Activated T-cell treated with anti-CD3 and anti-CD28 coated beads for 1 hour (primary cell): Measurements from ENCODE around the gene NIPAL1.
"Not testable (repeated sequence)": the region's sequence is repeated elsewhere in the genome, so short reads cannot be mapped to it uniquely, and the experiment has no call there.

ENCODE experiments used
- DNase-seq: peaks from one replicate; pipeline ENCODE4 v3.0.0-alpha.2; 2020; ENCODE audit warnings: low read depth

The NIPAL1 gene

DNA sequence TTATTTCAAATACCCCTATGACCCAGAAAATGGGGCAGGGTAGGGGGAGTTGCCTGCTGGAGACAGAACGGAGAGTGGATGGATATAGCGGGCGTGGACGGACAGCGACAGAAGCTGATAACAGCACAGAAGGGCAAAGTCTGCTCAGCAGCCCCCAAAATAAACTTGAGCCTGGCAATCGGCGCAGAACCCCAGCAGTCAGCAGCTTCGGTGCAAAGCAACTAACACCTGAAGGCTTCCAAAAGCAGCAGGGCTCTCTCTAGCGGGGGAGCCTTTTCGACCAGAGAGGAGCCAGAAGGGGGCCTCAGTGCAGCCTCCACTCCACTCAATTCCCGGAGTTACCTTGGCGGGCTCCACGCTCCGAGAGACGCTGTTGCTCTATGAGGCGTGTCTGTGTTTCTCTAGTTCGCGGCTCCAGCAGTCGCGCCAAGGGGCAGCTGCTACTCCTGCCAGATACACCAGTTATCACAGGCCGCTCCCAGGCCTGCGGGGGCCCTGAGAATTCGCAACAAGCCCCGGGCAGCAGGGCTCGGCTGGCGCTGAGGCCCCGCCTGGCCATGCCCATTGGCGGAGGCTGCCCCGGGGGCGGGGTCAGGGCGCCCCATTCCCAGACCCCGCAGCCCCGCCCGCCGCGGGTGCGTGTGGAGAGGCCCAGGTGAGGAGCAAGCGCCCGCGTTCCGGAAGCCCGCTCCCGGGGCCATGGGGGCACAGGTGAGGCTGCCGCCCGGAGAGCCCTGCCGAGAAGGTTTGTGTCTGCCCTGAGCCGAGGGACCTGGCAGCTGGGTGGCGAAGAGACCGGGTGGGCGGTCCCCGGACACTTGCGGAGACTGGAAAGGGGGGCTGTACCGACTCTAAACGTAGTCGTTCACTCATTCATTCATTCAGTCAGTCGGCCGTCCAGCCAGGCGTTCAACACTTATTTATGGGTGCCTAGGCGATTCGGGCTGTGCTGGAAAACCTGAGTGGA is at the start of gene NIPAL1, which contains the start of gene CNGA1:
NIPAL1 (plus strand) TSS at position 632 of the 967 bp plus-strand sequence; CDS start at position 700, 68 bp downstream.
CNGA1 (minus strand) TSS at position 541 of the 967 bp plus-strand sequence. CDS start 63,992 bp downstream, outside the sequence.
- DNase-seq: peak; percentile 56

- DNase-seq: no peak
Measured at GRCh38 chr4:47968847-47969246, 47.7 kb upstream of the NIPAL1 start.

- DNase-seq: no peak
Measured at GRCh38 chr4:47972181-47972580, 44.4 kb upstream of the NIPAL1 start.

DNA sequence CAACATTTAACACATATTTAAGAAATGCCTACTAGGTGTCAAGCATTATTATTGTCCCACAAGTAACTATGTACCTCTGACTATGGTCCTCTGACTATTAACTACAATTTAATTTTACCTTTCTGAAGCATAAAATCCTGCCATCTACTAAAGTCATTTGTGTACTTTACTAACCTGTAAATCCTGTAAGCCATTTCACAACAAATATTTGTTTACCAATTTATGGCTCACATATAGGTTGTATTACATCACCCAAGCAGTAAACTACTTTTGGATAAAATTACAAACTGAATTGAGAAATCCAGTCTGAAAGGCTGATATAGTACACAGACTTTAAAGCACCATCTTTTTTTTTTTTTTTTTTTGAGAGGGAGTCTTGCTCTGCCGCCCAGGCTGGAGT is 43.9 kb upstream of the NIPAL1 start:
- no peak for DNase-seq

- DNase-seq: no peak
Measured at GRCh38 chr4:47974566-47974965, 42.0 kb upstream of the NIPAL1 start.

DNA sequence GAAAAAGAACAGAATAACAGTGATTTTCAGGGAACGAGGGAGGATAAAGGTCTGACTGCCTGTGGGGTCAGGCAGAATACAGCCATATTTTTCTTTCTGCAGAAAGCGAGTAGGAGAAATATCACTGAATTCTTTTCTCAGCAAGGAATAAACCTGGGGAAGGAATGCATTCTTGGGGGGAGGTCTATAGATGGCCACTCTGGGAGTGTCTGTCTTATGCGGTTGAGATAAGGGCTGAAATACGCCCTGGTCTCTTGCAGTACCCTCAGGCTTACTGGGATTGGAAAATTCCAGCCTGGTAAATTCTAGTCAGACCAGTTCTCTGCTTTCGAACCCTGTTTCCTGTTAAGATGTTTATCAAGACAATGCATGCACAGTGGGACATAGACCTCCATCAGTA is 26.4 kb upstream of the NIPAL1 start:
- DNase-seq: no peak

GRCh38 chr4:47992475-47992874 is 24.1 kb upstream of the NIPAL1 start:
- not testable (repeated sequence) for DNase-seq

DNA sequence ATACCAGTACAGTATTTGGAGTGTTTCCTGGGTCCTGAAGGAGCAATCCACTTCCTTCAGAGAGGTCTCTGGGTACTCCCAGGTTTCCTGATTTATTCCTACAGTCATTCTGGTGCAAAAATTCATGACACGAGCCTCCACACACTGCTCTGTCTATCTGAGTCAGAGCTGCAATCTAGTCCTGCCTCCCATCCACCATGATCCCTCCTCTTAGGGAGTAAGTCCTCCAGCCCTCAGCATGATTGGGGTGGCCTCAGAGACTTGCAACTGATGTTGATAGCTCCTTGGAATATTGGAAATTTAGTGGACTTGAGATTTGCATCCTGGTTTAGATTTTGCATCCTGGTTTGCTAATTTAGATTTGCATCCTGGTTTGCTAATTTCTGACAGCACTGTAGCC is 20.6 kb upstream of the NIPAL1 start:
- DNase-seq: no peak

DNA sequence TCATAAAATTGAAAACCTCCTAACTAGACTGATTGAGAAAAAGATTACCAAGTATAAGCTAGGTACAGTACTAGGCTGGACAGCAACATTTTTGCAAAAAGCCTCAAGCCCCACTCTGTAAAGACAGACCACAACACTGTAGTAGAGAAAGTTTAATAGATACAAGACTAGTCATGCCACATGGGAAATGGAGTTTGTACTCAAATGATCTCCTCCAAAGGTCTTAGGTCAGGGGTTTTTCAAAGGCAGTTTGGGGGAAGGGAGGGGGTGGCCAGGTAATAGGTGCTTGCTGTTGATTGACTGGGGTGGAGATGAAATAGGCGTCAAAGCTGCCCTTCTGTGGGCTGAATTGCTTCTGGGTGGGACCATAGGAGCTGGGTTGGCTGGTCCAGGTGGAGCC is 14.3 kb upstream of the NIPAL1 start:
- DNase-seq: no peak

GRCh38 chr4:48003568-48003967 is 13.0 kb upstream of the NIPAL1 start:
- DNase-seq: not testable (repeated sequence)

- DNase-seq: no peak
Measured at GRCh38 chr4:48005781-48006180, 10.8 kb upstream of the NIPAL1 start.

- DNase-seq: no peak
Measured at GRCh38 chr4:48008021-48008596, 8.5 kb upstream of the NIPAL1 start.

GRCh38 chr4:48010906-48011305 is 5.7 kb upstream of the NIPAL1 start:
- not testable (repeated sequence) for DNase-seq

GRCh38 chr4:48011722-48012121 is 4.8 kb upstream of the NIPAL1 start:
- no peak for DNase-seq

DNA sequence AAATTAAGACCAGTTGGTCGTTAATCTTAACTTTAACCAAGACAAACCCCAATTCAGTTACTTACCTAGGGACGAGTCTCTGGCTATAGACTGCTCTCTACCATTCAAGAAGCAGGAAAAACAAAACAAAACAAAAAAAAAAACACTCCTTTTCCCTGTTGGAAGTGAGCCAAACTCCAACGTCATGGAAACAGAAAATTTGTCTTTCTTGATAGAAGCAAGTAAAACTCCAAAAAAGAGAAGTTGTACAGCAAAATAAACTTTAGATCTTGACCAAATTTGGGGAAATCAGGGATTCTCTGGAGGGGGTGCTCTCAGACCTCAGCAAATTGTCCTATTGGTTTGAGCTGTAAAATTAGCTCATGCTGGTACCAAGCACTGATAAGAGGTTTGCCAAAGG is 3.7 kb upstream of the NIPAL1 start:
- DNase-seq: no peak

DNA sequence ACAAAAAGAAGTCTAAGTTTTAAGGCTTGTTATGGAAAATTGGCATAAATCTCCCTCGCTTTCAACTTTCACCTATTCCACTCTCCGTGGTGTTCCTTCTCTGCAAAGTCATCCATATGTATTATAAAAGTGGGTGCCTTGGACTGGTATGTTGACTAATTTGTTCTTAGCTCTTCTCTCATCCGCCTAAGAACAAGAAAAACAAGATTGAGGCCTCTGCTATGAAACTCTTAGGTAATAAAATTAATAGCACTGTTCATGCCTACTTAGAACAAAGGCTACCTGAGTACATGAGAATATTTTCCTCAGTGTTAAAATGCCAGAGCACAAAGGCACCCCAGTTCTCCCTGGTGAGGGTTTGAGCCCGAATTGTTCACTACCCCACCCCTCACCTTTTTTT is 1.4 kb upstream of the NIPAL1 start:
- DNase-seq: no peak

DNA sequence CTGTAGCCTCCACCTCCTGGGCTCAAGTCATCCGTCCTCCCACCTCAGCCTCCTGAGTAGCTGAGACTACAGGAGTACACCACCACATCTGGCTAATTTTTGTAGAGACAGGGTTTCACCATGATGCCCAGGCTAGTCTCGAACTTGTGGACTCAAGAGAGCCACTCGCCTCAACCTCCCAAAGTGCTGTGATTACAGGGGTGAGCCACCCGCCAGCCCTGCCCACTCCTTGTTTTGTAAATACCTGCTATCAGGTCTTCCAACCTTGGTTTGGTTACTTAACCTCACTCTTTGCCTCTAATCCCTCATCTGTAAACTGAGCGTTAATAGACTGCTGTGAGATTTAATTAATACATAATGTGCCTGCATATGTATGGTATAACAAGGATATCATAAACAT is 894 bp upstream of the NIPAL1 start:
- DNase-seq: no peak

- no peak for DNase-seq
Measured at GRCh38 chr4:48017108-48017571, 568 bp downstream of the NIPAL1 start.

GRCh38 chr4:48018112-48018511 is 1.5 kb downstream of the NIPAL1 start:
- no peak for DNase-seq

GRCh38 chr4:48021100-48021499 is 4.5 kb downstream of the NIPAL1 start:
- DNase-seq: no peak

- no peak for DNase-seq
Measured at GRCh38 chr4:48022192-48022799, 5.7 kb downstream of the NIPAL1 start.

DNA sequence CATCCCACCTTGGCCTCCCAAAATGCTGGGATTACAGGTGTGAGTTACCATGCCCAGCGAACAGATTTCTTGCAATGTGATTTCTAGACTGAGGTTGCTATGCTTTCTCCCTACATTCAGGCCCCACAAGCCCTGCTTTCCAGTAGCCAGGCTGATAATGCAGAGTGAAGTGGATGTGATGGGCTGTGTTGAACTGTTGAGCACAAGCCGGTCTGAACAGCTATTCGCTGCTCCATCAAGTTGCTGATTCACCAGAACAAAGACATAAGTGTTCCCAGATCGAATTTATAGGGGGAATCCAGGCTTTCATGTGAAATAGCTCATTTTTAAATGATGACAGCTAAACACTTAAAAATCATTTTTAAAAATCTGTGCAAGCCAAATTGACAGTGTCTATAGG is 8.0 kb downstream of the NIPAL1 start:
- no peak for DNase-seq

GRCh38 chr4:48025005-48025404 is 8.4 kb downstream of the NIPAL1 start:
- no peak for DNase-seq
